ENCODE measurements around the gene DOHH.
"Not testable (repeated sequence)": the region's sequence is repeated elsewhere in the genome, so short reads cannot be mapped to it uniquely, and the experiment has no call there.

Gene DOHH

DNA sequence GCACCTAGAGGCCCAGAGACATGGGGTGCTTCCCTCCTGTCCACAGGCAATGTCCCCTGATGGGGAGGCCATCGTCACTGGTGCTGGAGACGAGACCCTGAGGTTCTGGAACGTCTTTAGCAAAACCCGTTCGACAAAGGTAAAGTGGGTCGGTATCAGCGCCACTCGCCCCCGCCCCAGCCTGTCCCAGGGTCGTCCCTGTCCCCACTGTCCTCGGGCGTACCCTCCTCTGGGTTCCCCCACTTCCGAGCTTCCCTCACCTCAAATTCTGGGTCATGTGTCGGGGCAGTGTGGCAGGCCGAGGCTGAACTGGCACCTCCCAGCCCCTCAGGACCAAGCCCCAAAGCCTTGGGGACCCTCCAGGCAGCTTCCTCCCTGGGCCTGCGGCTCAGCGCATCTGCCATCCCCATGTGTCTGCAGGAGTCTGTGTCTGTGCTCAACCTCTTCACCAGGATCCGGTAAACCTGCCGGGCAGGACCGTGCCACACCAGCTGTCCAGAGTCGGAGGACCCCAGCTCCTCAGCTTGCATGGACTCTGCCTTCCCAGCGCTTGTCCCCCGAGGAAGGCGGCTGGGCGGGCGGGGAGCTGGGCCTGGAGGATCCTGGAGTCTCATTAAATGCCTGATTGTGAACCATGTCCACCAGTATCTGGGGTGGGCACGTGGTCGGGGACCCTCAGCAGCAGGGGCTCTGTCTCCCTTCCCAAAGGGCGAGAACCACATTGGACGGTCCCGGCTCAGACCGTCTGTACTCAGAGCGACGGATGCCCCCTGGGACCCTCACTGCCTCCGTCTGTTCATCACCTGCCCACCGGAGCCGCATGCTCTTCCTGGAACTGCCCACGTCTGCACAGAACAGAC is 34.1 kb upstream of the DOHH start:
- no peak for DNase-seq (ENCODE audit: low read depth, low spot score)

DNA sequence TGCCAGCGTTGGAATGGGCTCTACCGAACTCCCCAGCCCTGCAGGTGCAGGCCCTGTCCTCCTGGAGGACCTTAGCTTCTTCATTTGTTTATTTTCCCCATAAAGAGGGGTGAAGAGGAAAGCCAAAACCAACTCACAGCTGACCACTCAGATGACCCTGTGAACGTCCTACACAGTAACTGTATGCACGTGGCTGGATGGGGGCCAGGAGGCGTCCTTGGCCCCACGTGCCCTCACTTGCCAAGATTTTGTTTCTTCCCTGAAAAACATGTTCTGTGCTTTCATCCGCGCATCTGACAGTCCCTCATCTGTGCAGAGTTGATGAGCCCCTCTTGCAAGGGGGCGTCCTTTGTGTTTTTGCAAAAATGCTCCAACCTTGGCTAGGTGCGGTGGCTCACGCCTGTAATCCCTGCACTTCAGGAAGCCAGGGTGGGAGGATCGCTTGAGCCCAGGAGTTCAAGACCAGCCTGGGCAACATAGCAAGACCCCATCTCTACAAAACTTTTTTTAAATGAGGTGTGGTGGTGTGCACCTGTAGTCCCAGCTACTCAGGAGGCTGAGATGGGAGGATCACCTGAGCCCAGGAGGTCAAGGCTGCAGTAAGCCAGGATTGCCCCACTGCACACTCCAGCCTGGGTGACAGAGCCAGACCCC is 33.2 kb upstream of the DOHH start:
- no peak for DNase-seq (ENCODE audit: low read depth, low spot score)

DNA sequence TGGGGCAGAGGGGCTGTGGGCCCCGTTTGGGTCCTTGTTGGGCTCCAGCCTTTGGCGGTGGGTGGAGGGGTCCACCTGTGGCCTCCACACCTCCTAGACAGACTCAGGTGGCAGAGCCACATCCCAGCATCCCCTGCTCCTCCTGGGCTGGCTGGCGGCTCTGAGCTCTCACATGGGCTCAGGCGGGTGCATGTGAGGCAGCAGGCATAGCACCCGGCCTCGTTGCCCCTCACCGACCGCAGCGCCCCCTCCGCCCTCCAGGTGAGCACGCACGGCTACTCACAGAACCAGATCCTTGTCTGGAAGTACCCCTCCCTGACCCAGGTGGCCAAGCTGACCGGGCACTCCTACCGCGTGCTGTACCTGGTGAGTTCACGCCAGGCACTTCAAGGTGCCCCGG is 32.6 kb upstream of the DOHH start:
- no peak for DNase-seq (ENCODE audit: low read depth, low spot score)

DNA sequence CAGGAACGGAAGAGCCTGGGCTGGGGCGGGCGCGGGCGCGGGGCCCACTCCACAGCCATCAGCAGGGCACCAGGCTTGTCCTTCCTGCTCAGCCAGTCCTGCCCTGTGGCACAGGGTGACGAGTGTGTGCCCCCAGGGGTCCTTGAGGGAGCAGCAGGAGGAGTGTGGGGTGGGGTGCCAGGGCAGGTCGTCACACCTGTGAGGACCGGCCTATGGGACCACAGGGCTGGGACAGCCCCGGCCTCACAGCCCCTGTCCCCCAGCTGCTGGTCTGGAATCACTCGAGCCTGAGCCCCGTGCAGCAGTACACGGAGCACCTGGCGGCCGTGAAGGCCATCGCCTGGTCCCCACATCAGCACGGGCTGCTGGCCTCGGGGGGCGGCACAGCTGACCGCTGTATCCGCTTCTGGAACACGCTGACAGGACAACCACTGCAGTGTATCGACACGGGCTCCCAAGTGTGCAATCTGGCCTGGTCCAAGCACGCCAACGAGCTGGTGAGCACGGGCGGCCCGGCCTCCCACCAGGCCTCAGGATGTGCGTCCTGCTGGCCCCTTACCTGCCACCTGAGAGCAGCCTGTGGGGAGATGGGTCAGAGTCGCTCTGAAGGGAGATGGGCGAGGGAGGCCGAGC is 31.8 kb upstream of the DOHH start:
- no peak for DNase-seq (ENCODE audit: low read depth, low spot score)

DNA sequence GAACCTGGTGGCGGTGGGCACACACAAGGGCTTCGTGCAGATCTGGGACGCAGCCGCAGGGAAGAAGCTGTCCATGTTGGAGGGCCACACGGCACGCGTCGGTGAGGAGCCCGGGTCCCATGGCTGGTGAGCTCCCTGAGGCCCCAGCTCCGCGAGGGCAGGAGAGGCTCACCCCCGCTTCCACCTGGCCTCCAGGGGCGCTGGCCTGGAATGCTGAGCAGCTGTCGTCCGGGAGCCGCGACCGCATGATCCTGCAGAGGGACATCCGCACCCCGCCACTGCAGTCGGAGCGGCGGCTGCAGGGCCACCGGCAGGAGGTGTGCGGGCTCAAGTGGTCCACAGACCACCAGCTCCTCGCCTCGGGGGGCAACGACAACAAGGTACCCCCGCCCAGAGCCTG is 31.2 kb upstream of the DOHH start:
- no peak for DNase-seq (ENCODE audit: low read depth, low spot score)

DNA sequence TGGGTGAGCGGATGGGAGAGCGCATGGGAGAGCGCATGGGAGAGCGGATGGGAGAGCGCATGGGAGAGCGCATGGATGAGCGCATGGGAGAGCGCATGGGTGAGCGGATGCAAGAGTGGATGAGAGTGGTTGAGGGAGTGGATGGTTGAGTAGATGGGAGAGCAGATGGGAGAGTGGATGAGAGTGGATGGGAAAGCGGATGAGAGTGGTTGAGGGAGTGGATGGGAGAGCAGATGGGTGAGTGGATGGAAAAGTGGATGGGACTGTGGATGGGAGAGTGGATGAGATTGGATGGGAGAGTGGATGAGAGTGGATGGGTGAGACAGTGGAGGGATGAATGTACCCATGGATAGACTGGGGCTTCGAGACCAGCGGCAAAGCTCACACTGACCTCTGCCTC is 29.9 kb upstream of the DOHH start:
- DNase-seq (ENCODE audit: low read depth, low spot score) = no peak

DNA sequence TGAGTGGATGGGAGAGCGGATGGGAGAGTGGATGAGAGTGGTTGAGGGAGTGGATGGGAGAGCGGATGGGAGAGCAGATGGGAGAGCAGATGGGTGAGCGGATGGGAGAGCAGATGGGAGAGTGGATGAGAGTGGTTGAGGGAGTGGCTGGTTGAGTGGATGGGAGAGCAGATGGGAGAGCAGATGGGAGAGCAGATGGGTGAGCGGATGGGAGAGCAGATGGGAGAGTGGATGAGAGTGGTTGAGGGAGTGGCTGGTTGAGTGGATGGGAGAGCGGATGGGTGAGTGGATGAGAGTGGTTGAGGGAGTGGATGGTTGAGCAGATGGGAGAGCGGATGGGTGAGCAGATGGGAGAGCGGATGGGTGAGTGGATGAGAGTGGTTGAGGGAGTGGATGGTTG is 28.8 kb upstream of the DOHH start:
- DNase-seq (ENCODE audit: low read depth, low spot score) = not testable (repeated sequence)

DNA sequence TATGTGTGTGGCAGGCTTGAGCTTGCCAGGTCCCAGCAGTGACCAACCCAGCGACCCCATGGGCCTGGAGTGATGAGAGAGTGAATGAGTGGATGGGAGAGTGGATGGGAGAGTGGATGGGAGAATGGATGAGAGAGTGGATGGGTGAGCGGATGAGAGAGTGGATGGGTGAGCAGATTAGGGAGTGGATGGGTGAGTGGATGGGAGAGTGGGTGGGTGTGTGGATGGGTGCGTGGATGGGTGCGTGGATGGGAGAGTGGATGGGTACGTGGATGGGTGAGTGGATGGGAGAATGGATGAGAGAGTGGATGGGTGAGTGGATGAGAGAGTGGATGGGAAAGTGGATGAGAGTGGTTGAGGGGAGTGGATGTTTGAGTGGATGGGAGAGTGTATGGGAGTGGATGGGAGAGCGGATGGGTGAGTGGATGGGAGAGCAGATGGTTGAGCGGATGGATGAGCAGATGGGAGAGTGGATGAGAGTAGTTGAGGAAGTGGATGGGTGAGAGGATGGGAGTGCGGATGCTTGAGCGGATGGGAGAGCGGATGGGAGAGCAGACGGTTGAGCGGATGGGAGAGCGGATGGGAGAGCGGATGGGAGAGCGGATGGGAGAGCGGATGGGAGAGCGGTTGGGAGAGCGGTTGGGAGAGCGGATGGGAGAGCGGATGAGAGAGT is 28.2 kb upstream of the DOHH start:
- DNase-seq (ENCODE audit: low read depth, low spot score) = no peak

DNA sequence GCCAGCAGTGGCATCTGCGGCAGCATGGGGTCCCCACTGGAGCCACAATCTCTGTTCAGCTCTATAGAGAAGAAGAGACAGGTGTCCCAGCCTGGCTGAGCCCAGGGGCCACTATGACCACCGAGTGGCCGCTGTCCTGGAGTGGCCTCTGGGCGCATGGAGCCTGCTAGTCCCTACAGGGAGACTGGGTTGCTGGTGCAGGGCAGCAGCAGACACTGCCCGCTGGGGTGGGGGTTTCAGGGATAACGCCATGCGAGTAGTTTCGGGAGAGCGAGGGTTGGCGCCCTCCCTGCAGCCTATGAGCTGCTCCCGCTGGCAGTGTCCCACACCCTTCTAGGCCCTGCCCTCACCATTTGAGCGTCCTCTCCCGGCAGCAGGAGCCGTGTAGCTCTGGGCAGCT is 27.6 kb upstream of the DOHH start:
- DNase-seq (ENCODE audit: low read depth, low spot score) = no peak

DNA sequence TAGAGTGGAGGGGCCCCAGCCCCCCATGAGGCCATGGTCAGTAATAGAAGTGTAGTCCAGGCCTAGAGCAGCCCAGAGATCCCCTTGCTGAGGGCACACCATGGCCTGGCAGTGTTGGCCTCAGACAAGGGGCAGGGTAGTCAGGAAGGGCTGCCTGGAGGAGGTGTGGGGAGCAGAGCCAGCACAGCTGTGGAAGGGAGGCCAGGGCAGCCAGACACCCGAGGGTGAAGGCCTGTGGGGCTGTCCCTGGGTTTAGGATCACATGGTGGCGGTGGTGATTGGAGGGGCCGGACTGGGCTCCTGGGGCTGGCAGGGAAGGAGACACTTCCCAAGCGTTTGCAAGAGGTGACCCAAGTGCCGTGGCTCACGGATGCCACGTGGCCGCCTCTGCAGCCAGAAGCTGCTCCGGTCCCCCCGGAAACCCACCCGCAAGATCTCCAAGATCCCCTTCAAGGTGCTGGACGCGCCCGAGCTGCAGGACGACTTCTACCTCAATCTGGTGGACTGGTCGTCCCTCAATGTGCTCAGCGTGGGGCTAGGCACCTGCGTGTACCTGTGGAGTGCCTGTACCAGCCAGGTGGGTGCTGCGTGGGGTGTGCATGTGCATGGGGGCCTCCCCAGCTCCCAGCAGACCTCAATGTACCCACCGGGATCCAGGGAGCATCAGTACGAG is 26.9 kb upstream of the DOHH start:
- no peak for DNase-seq (ENCODE audit: low read depth, low spot score)

DNA sequence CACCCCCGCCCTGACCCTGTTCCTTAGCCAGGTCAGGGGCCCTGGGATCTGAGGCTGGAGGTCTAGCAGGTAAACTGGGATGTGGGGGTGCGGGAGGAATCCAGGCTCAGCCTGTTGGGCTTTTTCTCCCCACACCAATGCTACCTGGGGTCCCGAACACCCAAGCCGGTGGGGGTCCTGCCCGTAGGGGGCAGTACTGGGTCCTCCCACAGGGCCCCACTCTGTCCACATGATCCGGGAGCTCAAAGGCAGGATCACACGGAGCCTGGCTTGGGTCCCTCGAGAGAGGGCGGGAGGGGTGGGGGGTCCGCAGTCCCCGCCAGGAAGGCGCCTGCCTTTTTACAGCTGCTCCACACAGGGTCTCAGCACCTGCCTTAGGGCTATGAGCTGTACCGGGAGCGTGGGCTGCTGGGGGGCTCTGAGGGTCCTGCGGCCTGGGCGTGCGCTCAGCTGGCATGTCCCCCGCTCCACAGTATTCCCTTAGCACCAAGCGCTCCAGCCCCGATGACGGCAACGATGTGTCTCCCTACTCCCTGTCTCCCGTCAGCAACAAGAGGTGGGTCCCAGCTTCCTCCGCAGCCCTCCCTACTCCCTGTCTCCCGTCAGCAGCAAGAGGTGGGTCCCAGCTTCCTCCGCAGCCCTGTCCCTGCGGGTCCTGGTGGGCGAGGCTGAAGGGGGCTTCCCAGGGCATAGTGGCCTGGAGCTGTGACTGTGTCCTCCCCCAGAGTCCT is 26.2 kb upstream of the DOHH start:
- DNase-seq (ENCODE audit: low read depth, low spot score) = no peak

DNA sequence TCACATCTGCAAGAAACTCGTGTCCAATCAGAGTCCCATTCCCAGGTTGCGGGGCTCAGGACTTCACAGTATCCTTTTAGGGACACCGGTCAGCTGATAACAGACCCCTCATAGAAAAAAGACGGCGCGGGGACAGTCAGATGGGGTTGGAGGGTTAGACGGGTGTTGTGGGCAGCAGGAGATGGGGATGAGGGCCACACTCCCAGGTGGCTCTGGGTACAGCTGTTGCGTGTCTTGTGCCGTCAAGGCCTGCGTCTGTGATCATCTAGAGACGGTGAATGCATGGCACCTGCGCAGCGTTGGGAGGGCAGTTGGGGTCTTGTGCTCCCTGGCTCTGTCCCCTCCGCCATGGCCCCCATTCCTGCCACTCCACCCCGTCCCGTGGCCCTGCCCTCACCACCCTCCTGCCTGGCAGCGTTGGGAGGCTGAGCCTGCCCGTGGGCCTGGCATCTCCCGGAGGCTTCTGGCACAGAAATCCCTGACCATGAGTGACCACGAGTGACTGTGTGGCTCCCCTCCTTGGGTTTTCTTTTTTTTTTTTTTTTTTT is 24.5 kb upstream of the DOHH start:
- DNase-seq (ENCODE audit: low read depth, low spot score) = no peak

DNA sequence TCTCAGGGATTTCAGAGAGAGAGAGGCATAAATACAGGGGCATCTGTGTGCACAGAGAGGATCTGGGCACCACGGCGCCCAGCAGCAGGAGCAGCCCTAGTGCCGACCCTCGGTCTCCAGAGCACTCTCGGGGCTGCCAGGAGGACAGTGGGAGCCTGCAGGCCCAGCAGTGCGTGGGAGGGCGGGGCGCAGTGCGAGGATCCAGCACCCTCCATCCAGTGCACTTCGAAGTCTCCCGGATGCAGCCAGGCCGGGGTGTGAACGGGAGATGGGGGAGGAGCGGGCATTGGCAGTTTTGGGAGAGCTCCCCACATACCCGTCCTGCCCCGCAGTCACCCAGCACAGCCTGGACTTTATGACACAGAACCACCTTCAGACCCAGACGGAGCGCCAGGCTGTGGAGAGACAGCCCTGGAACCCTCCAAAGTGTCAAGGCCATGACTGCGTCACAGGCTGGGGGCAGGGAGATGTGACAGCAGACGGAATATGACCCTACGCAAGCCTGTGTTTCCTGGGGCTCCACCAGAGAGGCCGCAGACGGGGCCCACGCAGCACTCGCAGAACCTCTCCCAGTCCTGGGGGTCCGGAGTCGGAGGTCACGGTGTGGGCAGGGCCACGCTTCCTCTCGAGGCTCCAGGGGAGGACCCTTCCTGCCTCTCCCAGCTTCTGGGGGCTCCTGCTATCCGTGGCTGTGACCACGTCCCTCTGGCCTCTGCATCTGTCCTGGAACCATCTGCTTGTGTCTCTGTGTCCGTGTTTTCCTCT is 23.8 kb upstream of the DOHH start:
- no peak for DNase-seq (ENCODE audit: low read depth, low spot score)

DNA sequence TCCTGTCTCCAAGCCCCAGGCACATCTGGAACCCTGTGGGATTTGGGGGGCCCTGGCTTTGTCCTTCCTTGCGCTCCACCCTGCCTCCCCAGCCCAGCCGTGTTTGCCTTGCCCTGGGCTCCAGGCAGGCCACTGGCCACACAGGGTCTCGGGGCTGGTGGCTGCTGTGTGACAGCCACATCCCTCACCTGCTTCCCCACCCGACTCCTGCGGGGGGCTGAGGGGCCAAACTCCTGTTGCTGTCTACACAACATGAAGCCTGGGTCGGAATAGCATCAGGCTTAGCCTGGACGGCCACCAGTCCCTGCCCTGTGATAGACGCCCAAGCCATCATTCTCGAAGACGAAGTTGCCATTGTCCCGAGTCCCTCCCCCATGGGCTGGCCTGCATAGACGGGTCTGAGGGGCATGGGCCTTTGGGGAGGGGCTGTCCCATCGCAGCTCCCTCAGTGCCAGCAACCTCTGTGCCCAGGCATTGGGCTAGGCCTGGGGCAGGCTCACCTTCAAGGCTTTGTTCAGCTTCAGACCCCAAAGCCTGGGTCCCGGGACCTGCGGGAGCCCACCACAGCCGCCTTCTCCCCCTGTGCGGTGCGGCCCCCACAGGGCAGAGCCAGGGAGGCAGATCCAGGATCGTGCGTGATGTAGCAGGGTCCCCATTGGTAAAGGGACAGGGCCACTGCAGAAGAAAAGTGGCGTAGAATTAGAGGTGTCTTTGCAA is 23.0 kb upstream of the DOHH start:
- DNase-seq (ENCODE audit: low read depth, low spot score) = no peak

DNA sequence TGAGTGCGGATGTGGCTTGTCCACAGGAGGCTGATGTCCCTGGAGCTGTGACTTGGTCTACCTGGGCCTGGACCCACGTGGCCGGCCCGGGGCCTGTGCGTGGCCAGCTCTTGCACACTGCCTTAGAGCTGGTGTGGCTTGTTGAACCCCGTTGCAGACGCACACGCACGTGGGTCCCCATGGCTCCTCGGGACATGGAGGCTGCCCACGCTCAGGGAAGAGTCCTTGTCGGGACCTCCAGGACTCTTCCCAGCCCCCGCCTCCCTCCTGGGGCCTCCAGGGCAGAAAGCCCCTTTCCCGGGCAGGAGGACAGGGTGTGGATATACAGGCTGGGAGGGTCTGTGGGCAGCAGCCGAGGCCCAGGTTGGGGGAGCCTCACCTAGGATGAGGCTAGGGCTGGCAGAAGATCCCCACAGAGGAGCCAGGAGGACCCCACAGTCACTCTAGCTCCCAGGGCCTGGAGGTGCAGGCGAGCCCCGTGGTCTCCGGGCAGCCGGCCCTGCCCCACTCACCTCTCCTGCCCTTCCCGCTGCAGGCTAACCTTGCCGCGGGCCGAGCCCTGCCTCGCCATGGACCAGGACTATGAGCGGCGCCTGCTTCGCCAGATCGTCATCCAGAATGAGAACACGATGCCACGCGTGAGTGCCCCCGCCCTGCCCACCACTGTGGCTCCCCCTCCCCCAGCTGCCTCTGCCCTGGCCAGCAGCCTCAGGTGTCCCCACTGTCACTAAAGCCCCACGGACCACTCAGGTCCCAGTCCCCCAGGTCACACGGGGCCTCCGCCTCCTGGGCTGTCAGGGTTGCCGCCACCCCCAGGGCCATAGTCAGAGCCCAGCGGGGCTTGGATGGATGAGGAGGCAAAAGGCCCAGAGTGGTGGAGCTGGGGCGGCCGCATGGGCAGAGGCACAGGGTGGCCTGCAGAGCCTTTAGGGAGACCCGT is 22.2 kb upstream of the DOHH start:
- no peak for DNase-seq (ENCODE audit: low read depth, low spot score)

DNA sequence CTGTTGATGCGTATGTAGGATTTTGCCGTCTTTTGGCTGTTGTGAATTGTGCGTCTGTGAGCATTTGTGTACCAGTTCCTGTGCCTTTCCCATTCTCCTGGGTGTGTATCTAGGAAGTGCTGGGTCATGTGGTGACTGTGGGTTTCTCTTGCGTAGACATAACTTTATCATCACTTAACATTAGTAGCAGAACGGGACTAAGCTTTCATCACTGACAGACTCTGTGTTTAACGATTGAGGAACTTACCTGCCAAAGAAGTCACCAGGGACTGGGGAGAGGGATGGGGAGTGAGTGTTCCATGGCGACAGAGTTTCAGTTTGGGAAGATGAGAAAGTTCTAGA is 20.6 kb upstream of the DOHH start:
- no peak for DNase-seq (ENCODE audit: low read depth, low spot score)

DNA sequence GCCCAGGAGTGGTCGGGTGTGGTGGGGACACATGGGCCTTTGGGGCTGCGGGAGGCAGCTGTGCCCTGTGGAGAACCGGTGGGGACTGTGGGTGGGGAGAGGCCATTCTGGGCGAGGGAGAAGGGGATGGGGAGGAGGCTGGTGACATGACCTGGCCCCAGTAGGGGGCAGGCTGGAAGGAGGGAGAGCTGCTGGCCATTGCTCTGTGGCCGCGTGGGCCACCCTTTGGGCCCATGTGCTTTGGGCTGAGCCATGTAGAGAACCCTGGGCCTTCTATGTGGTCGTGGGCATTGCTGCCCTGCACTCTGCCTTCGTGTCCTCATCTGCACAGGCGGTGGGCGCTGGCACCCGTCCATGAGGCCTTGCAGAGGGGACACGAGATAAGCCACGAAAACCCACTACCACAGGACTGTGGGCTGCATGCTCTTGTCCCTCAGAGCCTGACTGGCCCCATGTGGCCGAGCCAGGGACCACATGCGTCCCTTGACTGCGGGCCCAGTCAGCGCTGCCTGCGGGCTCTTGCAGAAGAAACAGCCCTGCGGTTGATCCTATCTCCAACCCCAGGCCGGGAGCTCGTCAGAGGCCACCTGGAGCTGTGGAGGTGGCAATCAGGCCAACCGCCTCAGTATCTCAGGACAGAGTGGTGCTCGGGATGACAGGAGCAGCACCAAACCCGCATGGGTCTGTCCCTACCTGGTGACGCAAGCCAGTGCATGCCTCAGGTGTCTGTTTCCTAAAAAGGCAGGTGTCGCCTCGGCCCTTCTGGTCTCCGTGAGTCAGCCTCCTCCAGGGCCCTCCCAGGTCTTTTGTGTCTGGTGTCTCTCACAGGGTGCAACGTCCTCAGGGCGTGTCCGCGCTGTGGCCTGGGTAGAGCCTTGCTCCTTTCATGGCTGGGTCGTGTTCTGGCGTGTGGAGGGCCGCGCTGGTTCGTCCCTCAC is 20.0 kb upstream of the DOHH start:
- peak; percentile 90 for DNase-seq (ENCODE audit: low read depth, low spot score)

All from ELF-1 (cell line).